Prostate gland (tissue), 2 donors: Measurements from ENCODE around the gene SLC2A5.

Experiments
- CTCF ChIP-seq, 4 experiments: fragments of 200-600 bp in 2 of 4; fragments of 450-650 bp in 2 of 4; sonication (generic) in 2 of 4; IDR thresholded peaks; 1 replicate in 3 of 4; 2 replicates in 1 of 4; pipeline ENCODE4 v1.5.1; 2016 to 2019; ENCODE audit warnings: antibody characterized with exemption in 4 of 4, mild to moderate bottlenecking in 2 of 4, moderate library complexity in 2 of 4
- POLR2A ChIP-seq: fragments of 450-650 bp; IDR thresholded peaks from one replicate; pipeline ENCODE4 v1.6.1; 2016; ENCODE audit warnings: antibody characterized with exemption, mild to moderate bottlenecking
- POLR2AphosphoS5 ChIP-seq: sonication (generic); formaldehyde crosslinking; IDR thresholded peaks from one replicate; pipeline ENCODE4 v1.6.1; 2017; ENCODE audit warnings: antibody characterized with exemption

GRCh38 chr1:9006956-9007615, 62.3 kb downstream of the SLC2A5 start:
- TF ChIP-seq CTCF (IDR thresholded peaks at IDR 0.05) (no peak), POLR2A (no peak), POLR2AphosphoS5 (no peak)
